ENCODE data around the gene CCM2.

DNA sequence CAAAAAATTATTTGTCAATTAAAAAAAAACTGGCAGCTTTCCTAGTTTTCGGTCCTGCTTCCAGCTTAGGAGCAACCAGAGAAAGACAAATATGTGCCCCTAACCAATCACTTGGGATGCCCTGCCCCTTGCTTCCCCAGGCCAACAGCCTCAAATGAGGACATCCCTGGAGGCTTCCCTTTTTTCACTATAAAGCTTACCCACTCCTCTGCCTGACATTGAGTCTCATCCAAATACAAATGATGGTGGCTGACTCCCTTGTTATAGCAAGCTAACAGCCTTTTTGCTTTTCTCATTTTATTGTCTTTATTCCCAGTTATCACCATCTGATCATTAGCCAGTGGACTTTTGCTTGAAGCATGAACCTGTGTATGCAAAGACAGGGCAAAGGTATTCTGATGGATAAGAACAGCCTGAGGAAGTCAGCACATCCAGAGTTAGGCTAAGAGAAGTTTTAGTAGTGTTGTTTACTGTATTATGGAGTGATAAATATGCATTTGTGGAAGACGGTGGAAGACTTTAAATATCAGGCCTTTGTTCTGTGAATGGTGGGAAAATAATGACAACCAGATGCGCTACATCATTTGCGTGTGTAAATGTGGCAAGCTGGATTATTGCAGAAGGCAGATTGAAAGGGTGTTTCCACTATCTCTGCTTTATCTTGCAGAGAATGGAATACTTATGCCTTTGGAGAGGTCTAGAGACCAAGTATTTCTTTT is 1.7 kb upstream of the CCM2 start:
- TF ChIP-seq CTCF (IDR thresholded peaks at IDR 0.05; ENCODE audit: poor library complexity, severe bottlenecking) (no peak), TAF1 (IDR thresholded peaks at IDR 0.05; ENCODE audit: low read depth) (no peak), RAD21 (conservative IDR thresholded peaks at IDR 0.05) (no peak), POLR2AphosphoS5 (IDR thresholded peaks at IDR 0.05) (no peak), EZH2 (IDR thresholded peaks at IDR 0.05; ENCODE audit: borderline replicate concordance, insufficient read depth, low read length, poor library complexity, severe bottlenecking) (no peak), SMC3 (conservative IDR thresholded peaks at IDR 0.05; ENCODE audit: poor library complexity) (no peak), REST (IDR thresholded peaks at IDR 0.05; ENCODE audit: borderline replicate concordance) (no peak), EP300 (conservative IDR thresholded peaks at IDR 0.05; ENCODE audit: poor library complexity, severe bottlenecking) (no peak), MXI1 (conservative IDR thresholded peaks at IDR 0.05; ENCODE audit: poor library complexity, severe bottlenecking) (no peak)
